Tibial nerve (tissue), 3 donors: ENCODE data around the gene SH3GLB2.

Source experiments
- CTCF ChIP-seq, 5 experiments: fragments of 200-600 bp in 3 of 5; fragments of 450-650 bp in 2 of 5; sonication (generic) in 3 of 5; IDR thresholded peaks; one replicate each; pipeline ENCODE4 v1.5.1; 2016 to 2019; ENCODE audit warnings: antibody characterized with exemption in 5 of 5, mild to moderate bottlenecking in 3 of 5, moderate library complexity in 2 of 5
- POLR2A ChIP-seq, 2 donors: fragments of 450-650 bp; IDR thresholded peaks; one replicate each; pipeline ENCODE4 v1.6.1; 2017; ENCODE audit warnings: antibody characterized with exemption in 2 of 2, mild to moderate bottlenecking in 2 of 2, moderate library complexity in 2 of 2

- no peak for TF ChIP-seq CTCF (IDR thresholded peaks at IDR 0.05)
- TF ChIP-seq POLR2A (IDR thresholded peaks at IDR 0.05): no peak
Observed at GRCh38 chr9:129023908-129024233, 4.3 kb downstream of the SH3GLB2 start.
